Liver (tissue), 3 donors: Measurements from ENCODE around the gene BHLHE40.

Source experiments
- CTCF ChIP-seq: fragments of 150-350 bp; IDR thresholded peaks from 2 replicates; pipeline ENCODE4 v1.5.1; 2017; ENCODE audit warnings: improper control_type of control experiment, low read depth, low read length; ENCODE audit not compliant: missing input control
- GABPA ChIP-seq, 2 donors: IDR thresholded peaks in 1 of 2; conservative IDR thresholded peaks in 1 of 2; 2 replicates each; pipeline ENCODE4 v1.6.1; 2016; ENCODE audit warnings: antibody characterized with exemption in 2 of 2, mild to moderate bottlenecking in 1 of 2, moderate library complexity in 1 of 2
- HNF4A ChIP-seq, 2 donors: conservative IDR thresholded peaks; 2 replicates each; pipeline ENCODE4 v1.6.1; 2016; ENCODE audit warnings: antibody characterized with exemption in 2 of 2, mild to moderate bottlenecking in 2 of 2
- HNF4G ChIP-seq: IDR thresholded peaks from 2 replicates; pipeline ENCODE4 v1.6.1; 2016; ENCODE audit warnings: antibody characterized with exemption
- JUND ChIP-seq, 2 donors: IDR thresholded peaks; 2 replicates each; pipeline ENCODE4 v1.6.1; 2016; ENCODE audit warnings: antibody characterized with exemption in 2 of 2
- RAD21 ChIP-seq, 2 donors: IDR thresholded peaks; 2 replicates each; pipeline ENCODE4 v1.6.1; 2016; ENCODE audit warnings: antibody characterized with exemption in 2 of 2, mild to moderate bottlenecking in 2 of 2
- REST ChIP-seq: IDR thresholded peaks from 2 replicates; pipeline ENCODE4 v1.6.1; 2016; ENCODE audit warnings: antibody characterized with exemption, mild to moderate bottlenecking
- TAF1 ChIP-seq: conservative IDR thresholded peaks from 2 replicates; pipeline ENCODE4 v1.6.1; 2016; ENCODE audit warnings: antibody characterized with exemption, mild to moderate bottlenecking
- YY1 ChIP-seq: IDR thresholded peaks from 2 replicates; pipeline ENCODE4 v1.6.1; 2016; ENCODE audit warnings: antibody characterized with exemption, mild to moderate bottlenecking
- ZBTB33 ChIP-seq: IDR thresholded peaks from 2 replicates; pipeline ENCODE4 v1.6.1; 2016; ENCODE audit warnings: antibody characterized with exemption
- donor health status: healthy.
- donor health status: healthy.

GRCh38 chr3:5012367-5012766 lies 33.1 kb downstream of the BHLHE40 start:
- TF ChIP-seq GABPA (IDR thresholded peaks at IDR 0.05 in 1 of 2, conservative IDR thresholded peaks at IDR 0.05 in 1 of 2) (no peak), CTCF (no peak), YY1 (no peak), JUND (IDR thresholded peaks at IDR 0.05) (no peak), ZBTB33 (no peak), TAF1 (no peak), HNF4A (conservative IDR thresholded peaks at IDR 0.05) (no peak), HNF4G (no peak), RAD21 (IDR thresholded peaks at IDR 0.05) (no peak), REST (no peak)
